SK-N-SH treated with all-trans-retinoic acid at 6 μM for 48 hours (cell line): Measurements from ENCODE around the gene FGGY.

Source experiments
- ATAC-seq: fragments of 200-7000 bp; cut with Tn5 transposase; 3 replicates; pipeline ENCODE4 v1.9.1; 2020; ENCODE audit warnings: mild to moderate bottlenecking, moderate library complexity
- ARNTL ChIP-seq: fragments of 450-650 bp; formaldehyde crosslinking; IDR thresholded peaks from 2 replicates; pipeline ENCODE4 v1.5.0; 2020; ENCODE audit warnings: low read depth, mild to moderate bottlenecking, moderate library complexity, borderline replicate concordance
- BACH2 ChIP-seq: fragments of 250-450 bp; sonication (Bioruptor Pico); IDR thresholded peaks from 2 replicates; pipeline ENCODE4 v1.9.0; 2021; ENCODE audit warnings: mild to moderate bottlenecking, borderline replicate concordance
- ESRRG ChIP-seq: fragments of 250-450 bp; sonication (Bioruptor Pico); IDR thresholded peaks from 2 replicates; pipeline ENCODE4 v1.6.1; 2021; ENCODE audit warnings: mild to moderate bottlenecking
- GLIS3 ChIP-seq: fragments of 250-450 bp; sonication (Bioruptor Pico); IDR thresholded peaks from 2 replicates; pipeline ENCODE4 v1.5.0; 2020; ENCODE audit warnings: mild to moderate bottlenecking, moderate library complexity
- ISL1 ChIP-seq: fragments of 250-450 bp; sonication (Bioruptor Pico); IDR thresholded peaks from 2 replicates; pipeline ENCODE4 v2.1.2; 2022; ENCODE audit warnings: mild to moderate bottlenecking, moderate library complexity
- PPARA ChIP-seq: fragments of 250-450 bp; sonication (Bioruptor Pico); IDR thresholded peaks from 2 replicates; pipeline ENCODE4 v1.5.0; 2020; ENCODE audit warnings: mild to moderate bottlenecking, borderline replicate concordance
- RARB ChIP-seq: fragments of 250-450 bp; sonication (Bioruptor Pico); IDR thresholded peaks from 2 replicates; pipeline ENCODE4 v1.8.0; 2021; ENCODE audit warnings: mild to moderate bottlenecking, moderate library complexity
- SNAI2 ChIP-seq: fragments of 250-450 bp; sonication (Bioruptor Pico); IDR thresholded peaks from 2 replicates; pipeline ENCODE4 v1.5.0; 2020; ENCODE audit warnings: mild to moderate bottlenecking, moderate library complexity
- TCF4 ChIP-seq: fragments of 250-450 bp; sonication (Bioruptor Pico); IDR thresholded peaks from 2 replicates; pipeline ENCODE4 v1.8.0; 2021; ENCODE audit warnings: mild to moderate bottlenecking, moderate library complexity, borderline replicate concordance
- TOX ChIP-seq: fragments of 250-450 bp; sonication (Bioruptor Pico); IDR thresholded peaks from 2 replicates; pipeline ENCODE4 v1.8.0; 2021; ENCODE audit warnings: mild to moderate bottlenecking, moderate library complexity, borderline replicate concordance
- ZFP3 ChIP-seq: fragments of 250-450 bp; sonication (Bioruptor Pico); IDR thresholded peaks from 2 replicates; pipeline ENCODE4 v1.5.0; 2020; ENCODE audit warnings: mild to moderate bottlenecking, moderate library complexity
- ZFP30 ChIP-seq: fragments of 450-650 bp; formaldehyde crosslinking; IDR thresholded peaks from 2 replicates; pipeline ENCODE4 v1.5.0; 2022; ENCODE audit warnings: mild to moderate bottlenecking, moderate library complexity
- ZNF565 ChIP-seq: fragments of 450-650 bp; formaldehyde crosslinking; conservative IDR thresholded peaks from 2 replicates; pipeline ENCODE4 v1.5.0; 2020; ENCODE audit warnings: low read depth, mild to moderate bottlenecking, moderate library complexity
- ZNF8 ChIP-seq: fragments of 450-650 bp; formaldehyde crosslinking; IDR thresholded peaks from 2 replicates; pipeline ENCODE4 v1.5.0; 2020; ENCODE audit warnings: mild to moderate bottlenecking, moderate library complexity
- TF ChIP-seq, protein P1 (sequence below): fragments of 250-450 bp; sonication (Bioruptor Pico); IDR thresholded peaks from 2 replicates; pipeline ENCODE4 v1.5.0; 2020; ENCODE audit warnings: mild to moderate bottlenecking, moderate library complexity
- TF ChIP-seq, protein P2 (sequence below): fragments of 250-450 bp; sonication (Bioruptor Pico); IDR thresholded peaks from 2 replicates; pipeline ENCODE4 v1.8.0; 2020; ENCODE audit warnings: mild to moderate bottlenecking, moderate library complexity, borderline replicate concordance
- TF ChIP-seq, protein P3 (sequence below): fragments of 250-450 bp; sonication (Bioruptor Pico); IDR thresholded peaks from 2 replicates; pipeline ENCODE4 v1.5.1; 2021; ENCODE audit warnings: mild to moderate bottlenecking, moderate library complexity
- TF ChIP-seq, protein P4 (sequence below): fragments of 250-450 bp; sonication (Bioruptor Pico); IDR thresholded peaks from 2 replicates; pipeline ENCODE4 v1.5.1; 2020; ENCODE audit warnings: low read depth, mild to moderate bottlenecking, moderate library complexity

FGGY gene

DNA sequence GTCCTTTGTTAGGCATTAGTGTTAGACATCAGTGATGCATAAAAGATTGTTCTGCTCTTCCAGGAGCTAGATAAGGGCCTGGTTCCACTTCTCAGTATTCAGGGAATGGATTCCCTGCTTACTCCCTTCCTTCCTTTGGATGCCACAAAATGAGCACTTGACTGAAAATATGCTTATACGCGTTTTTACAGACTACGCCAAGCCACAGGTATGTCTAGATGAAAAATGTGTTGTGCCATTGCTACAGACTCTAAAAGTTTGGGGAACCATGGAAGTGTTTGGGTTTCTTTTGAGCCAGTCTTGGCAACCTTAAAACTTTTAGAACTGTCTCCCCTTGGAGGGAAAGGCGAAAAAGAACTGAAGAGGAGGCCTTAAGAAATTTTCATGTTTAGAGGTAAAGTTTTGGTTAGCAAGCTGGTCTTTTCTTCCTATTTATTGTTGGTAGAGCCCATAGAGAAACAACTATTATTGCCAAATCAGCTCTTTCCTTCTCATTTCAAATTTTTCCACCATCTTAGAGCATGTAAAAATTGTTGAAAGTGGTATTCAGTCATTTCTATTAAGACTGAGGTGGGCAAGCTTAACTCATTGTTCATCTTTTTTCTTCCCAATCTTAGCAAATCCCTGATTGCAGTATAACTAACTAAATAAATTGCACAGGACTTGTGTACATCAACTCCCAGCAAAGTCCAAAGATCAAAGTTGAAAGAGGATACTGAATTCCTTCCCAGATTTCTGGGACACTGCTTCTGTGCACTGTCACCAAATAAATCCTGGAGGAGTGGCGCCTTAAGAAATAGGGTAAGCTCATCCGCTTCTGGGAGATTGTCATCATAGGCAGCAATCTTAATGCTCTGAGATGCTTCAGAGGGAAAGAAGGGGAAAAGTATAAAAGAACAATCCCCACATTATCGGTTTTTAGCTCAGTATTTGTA lies 18.9 kb downstream of the FGGY start (continued):
- TF ChIP-seq GLIS3 (CRISPR knock-in tag) (no peak), ZNF8 (CRISPR knock-in tag) (no peak), ESRRG (CRISPR knock-in tag) (no peak), TOX (CRISPR knock-in tag) (no peak)
- TF ChIP-seq, protein P1, sequence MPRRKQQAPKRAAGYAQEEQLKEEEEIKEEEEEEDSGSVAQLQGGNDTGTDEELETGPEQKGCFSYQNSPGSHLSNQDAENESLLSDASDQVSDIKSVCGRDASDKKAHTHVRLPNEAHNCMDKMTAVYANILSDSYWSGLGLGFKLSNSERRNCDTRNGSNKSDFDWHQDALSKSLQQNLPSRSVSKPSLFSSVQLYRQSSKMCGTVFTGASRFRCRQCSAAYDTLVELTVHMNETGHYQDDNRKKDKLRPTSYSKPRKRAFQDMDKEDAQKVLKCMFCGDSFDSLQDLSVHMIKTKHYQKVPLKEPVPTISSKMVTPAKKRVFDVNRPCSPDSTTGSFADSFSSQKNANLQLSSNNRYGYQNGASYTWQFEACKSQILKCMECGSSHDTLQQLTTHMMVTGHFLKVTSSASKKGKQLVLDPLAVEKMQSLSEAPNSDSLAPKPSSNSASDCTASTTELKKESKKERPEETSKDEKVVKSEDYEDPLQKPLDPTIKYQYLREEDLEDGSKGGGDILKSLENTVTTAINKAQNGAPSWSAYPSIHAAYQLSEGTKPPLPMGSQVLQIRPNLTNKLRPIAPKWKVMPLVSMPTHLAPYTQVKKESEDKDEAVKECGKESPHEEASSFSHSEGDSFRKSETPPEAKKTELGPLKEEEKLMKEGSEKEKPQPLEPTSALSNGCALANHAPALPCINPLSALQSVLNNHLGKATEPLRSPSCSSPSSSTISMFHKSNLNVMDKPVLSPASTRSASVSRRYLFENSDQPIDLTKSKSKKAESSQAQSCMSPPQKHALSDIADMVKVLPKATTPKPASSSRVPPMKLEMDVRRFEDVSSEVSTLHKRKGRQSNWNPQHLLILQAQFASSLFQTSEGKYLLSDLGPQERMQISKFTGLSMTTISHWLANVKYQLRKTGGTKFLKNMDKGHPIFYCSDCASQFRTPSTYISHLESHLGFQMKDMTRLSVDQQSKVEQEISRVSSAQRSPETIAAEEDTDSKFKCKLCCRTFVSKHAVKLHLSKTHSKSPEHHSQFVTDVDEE (CRISPR knock-in tag), result no peak

DNA sequence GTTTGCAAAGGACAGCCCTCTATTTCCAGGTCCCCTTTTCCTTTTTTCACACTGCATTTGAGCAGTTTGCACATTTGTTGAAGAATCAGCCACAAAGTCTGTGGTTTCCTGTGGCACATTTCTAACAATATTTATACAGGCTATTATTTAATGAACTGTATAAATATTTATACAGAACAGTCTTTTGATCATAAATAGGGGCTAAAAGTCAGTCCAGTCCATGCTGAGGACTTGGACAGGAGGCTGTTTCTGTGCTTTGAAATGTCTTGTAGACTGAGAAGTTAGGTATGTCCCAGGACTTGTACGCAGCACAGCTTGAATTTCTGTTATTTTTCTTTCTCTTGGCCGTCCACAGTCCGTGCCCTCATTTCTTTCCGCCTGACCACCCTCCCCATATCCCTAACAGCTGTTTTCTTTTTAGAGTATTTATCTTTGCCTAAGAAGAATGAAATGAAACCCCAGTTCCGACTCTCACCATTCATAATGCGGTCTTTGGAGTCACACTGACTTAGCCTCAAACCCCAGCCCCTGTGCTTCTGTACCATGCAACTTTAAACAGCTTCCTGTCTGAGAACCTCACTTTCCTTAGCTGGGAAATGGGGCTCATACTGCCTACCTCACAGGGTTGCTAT lies 19.7 kb downstream of the FGGY start:
- TF ChIP-seq, protein P2, sequence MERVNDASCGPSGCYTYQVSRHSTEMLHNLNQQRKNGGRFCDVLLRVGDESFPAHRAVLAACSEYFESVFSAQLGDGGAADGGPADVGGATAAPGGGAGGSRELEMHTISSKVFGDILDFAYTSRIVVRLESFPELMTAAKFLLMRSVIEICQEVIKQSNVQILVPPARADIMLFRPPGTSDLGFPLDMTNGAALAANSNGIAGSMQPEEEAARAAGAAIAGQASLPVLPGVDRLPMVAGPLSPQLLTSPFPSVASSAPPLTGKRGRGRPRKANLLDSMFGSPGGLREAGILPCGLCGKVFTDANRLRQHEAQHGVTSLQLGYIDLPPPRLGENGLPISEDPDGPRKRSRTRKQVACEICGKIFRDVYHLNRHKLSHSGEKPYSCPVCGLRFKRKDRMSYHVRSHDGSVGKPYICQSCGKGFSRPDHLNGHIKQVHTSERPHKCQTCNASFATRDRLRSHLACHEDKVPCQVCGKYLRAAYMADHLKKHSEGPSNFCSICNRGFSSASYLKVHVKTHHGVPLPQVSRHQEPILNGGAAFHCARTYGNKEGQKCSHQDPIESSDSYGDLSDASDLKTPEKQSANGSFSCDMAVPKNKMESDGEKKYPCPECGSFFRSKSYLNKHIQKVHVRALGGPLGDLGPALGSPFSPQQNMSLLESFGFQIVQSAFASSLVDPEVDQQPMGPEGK, result no peak
- TF ChIP-seq, protein P3, sequence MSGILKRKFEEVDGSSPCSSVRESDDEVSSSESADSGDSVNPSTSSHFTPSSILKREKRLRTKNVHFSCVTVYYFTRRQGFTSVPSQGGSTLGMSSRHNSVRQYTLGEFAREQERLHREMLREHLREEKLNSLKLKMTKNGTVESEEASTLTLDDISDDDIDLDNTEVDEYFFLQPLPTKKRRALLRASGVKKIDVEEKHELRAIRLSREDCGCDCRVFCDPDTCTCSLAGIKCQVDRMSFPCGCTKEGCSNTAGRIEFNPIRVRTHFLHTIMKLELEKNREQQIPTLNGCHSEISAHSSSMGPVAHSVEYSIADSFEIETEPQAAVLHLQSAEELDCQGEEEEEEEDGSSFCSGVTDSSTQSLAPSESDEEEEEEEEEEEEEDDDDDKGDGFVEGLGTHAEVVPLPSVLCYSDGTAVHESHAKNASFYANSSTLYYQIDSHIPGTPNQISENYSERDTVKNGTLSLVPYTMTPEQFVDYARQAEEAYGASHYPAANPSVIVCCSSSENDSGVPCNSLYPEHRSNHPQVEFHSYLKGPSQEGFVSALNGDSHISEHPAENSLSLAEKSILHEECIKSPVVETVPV (CRISPR knock-in tag), result no peak
- TF ChIP-seq SNAI2 (CRISPR knock-in tag) (no peak), ARNTL (no peak), BACH2 (CRISPR knock-in tag) (no peak), ZFP3 (CRISPR knock-in tag) (no peak), ISL1 (CRISPR knock-in tag) (no peak), ZNF565 (CRISPR knock-in tag) (no peak), ZFP30 (CRISPR knock-in tag) (no peak), TOX (CRISPR knock-in tag) (no peak)
- TF ChIP-seq, protein P4, sequence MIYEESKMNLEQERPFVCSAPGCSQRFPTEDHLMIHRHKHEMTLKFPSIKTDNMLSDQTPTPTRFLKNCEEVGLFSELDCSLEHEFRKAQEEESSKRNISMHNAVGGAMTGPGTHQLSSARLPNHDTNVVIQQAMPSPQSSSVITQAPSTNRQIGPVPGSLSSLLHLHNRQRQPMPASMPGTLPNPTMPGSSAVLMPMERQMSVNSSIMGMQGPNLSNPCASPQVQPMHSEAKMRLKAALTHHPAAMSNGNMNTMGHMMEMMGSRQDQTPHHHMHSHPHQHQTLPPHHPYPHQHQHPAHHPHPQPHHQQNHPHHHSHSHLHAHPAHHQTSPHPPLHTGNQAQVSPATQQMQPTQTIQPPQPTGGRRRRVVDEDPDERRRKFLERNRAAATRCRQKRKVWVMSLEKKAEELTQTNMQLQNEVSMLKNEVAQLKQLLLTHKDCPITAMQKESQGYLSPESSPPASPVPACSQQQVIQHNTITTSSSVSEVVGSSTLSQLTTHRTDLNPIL (CRISPR knock-in tag), result no peak
- ATAC-seq, result no peak

DNA sequence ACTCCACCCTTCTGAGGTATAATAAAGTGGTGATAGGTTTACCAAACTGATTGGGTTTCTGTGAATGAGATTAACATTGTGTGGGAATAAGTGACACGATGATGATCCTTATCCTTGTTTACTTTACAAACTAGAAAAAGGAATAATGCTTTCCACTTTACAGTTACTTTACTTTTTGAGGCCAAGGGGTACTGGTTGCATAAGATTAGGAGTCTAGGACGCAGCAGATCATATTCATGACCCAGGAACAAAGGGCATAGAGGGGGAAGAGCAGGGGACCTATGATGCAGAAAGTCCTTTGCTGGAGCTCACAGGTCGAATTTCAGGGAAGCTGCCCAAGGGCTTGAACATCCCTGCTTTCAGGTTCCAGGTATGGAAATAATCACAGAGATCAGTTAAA lies 20.4 kb downstream of the FGGY start:
- no peak for TF ChIP-seq RARB (CRISPR knock-in tag)
- TF ChIP-seq, protein P1 (CRISPR knock-in tag), result no peak
- TF ChIP-seq TCF4 (CRISPR knock-in tag), result no peak
- TF ChIP-seq, protein P4 (CRISPR knock-in tag), result no peak
- TF ChIP-seq ARNTL, result no peak
- TF ChIP-seq SNAI2 (CRISPR knock-in tag), result no peak
- TF ChIP-seq BACH2 (CRISPR knock-in tag), result no peak
- no peak for TF ChIP-seq ZFP30 (CRISPR knock-in tag)
- TF ChIP-seq ESRRG (CRISPR knock-in tag), result no peak
- no peak for TF ChIP-seq PPARA
- no peak for ATAC-seq
